ENCODE data around the gene EIF4E. TPM values are rescaled to one million over a fixed set of nuclear protein-coding genes. Genes with fewer than 3 reads are reported as not detected.
"Not testable (repeated sequence)": the region's sequence is repeated elsewhere in the genome, so short reads cannot be mapped to it uniquely, and the experiment has no call there.

The EIF4E gene
- total RNA-seq, 1 donor from 2014 or later, result 156 TPM

DNA sequence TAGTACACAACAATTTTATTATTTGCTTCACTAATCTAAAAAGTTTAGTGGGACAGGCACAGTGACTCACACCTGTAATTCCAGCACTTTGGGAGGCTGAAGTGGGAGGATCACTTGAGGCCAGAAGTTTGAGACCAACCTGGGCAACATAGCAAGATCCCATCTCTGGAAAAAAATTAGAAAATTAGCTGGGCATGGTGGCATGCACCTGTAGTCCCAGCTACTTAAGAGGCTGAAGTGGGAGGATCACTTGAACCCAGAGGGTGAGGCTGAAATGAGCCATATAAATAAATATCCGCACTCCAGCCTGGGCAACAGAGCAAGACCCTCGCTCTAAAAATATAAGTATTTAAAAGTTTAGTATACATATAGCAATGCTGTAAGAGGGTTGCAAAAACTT lies 42.6 kb downstream of the EIF4E start:
- not testable (repeated sequence) for H3K4me1 Mint-ChIP-seq

GRCh38 chr4:98880884-98881283 lies 48.0 kb downstream of the EIF4E start:
- H3K27me3 Mint-ChIP-seq; H3K27ac Mint-ChIP-seq; intact Hi-C loops (cut with micrococcal nuclease); H3K4me1 Mint-ChIP-seq; H3K9me3 Mint-ChIP-seq; DNase-seq; H3K4me3 Mint-ChIP-seq: not testable (repeated sequence)
- peaks cover 39% of the 10 kb centered on the region for H3K36me3 Mint-ChIP-seq (ENCODE audit: low read depth)

More for the DNA sequence above, 42.6 kb downstream of the EIF4E start:
- DNase-seq; H3K9me3 Mint-ChIP-seq; H3K27ac Mint-ChIP-seq; H3K27me3 Mint-ChIP-seq; intact Hi-C loops (cut with micrococcal nuclease); H3K4me3 Mint-ChIP-seq: not testable (repeated sequence)
- H3K36me3 Mint-ChIP-seq (ENCODE audit: low read depth), result peaks cover 54% of the 10 kb centered on the region

DNA sequence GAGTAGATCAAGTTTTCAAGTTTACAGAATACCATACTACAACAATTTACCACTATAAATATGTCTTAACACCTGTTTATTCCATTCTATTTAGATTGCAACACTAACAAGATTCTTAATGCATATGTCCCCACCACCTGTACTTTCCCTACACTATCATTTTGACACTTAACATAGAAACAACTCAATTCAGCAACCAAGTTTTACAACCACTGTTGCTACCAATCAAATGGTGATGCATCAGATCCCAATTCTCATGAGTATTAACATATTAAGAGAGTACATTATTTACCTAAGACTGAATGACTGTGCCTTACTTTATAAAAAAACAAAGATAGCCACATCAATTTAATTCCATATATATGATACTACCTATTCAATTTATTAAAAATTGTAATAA lies 49.4 kb downstream of the EIF4E start:
- Mint-ChIP-seq H3K36me3 (ENCODE audit: low read depth) (peaks cover 30% of the 10 kb centered on the region), H3K4me1 (peaks cover 4% of the 10 kb centered on the region), H3K27me3 (no peaks in the 10 kb centered on the region), H3K9me3 (no peaks in the 10 kb centered on the region), H3K4me3 (no peak overlapping the region), H3K27ac (no peak overlapping the region)
- intact Hi-C loops (cut with micrococcal nuclease), result no loop called here
- no peak for DNase-seq

GRCh38 chr4:98873059-98873458 lies 55.9 kb downstream of the EIF4E start:
- Mint-ChIP-seq H3K4me1 (peaks cover 8% of the 10 kb centered on the region), H3K27ac (no peak overlapping the region), H3K27me3 (no peaks in the 10 kb centered on the region), H3K9me3 (no peaks in the 10 kb centered on the region), H3K4me3 (no peak overlapping the region), H3K36me3 (ENCODE audit: low read depth) (peaks cover 19% of the 10 kb centered on the region)
- DNase-seq, result no peak
- intact Hi-C loops (cut with micrococcal nuclease), result no loop called here

DNA sequence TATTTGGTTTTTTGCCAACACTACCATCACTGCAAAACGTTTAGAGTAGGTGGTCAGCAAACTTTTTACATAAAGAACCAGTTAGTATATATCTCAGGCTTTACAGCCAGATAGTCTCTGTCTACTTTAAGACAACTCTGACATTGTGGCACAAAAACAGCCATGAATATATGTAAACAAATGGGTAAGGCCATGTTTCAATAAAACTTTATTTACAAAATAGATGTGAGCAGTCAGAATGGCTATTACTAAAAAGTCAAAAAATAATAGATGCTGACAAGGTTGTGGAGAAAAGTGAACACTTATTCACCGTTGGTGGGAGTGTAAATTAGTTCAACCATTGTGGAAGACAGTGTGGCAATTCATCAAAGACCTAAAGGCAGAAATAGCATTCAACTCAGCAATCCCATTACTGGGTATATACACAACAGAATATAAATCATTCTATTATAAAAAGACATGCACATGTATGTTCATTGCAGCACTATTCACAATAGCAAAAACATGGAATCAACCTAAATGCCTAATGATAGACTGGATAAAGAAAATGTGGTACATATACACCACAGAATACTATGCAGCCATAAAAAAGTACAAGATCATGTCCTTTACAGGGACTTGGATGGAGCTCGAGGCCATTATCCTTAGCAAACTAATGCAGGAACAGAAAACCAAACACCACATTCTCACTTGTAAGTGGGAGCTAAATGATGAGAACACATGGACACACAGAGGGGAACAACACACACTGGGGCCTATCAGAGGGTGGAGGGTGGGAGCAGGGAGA lies 56.6 kb downstream of the EIF4E start:
- peaks cover 14% of the 10 kb centered on the region for H3K36me3 Mint-ChIP-seq (ENCODE audit: low read depth)
- H3K4me1 Mint-ChIP-seq; H3K27me3 Mint-ChIP-seq; H3K27ac Mint-ChIP-seq; H3K4me3 Mint-ChIP-seq; DNase-seq; H3K9me3 Mint-ChIP-seq; intact Hi-C loops (cut with micrococcal nuclease): not testable (repeated sequence)

DNA sequence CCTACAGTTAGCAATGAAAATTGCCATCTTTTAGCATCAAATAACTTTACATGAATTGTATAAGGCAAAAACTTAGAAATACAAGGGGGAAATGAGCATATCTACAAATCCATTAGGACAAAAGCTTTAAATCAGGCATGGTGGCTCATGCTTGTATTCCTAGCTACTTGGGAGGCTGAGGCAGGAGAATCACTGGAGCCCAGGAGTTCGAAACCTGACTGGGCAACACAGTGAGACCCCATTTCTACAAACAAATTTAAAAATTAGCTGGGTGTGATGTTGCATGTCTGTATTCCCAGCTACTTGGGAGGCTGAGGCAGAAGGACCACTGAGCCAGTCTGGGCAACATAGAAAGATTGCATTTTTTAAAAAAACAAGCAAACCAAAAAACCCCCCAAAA lies 61.3 kb downstream of the EIF4E start:
- Mint-ChIP-seq H3K4me1 (peaks cover 3% of the 10 kb centered on the region), H3K36me3 (ENCODE audit: low read depth) (peaks cover 2% of the 10 kb centered on the region), H3K27me3 (no peaks in the 10 kb centered on the region), H3K4me3 (no peak overlapping the region), H3K27ac (no peak overlapping the region), H3K9me3 (no peaks in the 10 kb centered on the region)
- intact Hi-C loops (cut with micrococcal nuclease), result no loop called here
- no peak for DNase-seq

DNA sequence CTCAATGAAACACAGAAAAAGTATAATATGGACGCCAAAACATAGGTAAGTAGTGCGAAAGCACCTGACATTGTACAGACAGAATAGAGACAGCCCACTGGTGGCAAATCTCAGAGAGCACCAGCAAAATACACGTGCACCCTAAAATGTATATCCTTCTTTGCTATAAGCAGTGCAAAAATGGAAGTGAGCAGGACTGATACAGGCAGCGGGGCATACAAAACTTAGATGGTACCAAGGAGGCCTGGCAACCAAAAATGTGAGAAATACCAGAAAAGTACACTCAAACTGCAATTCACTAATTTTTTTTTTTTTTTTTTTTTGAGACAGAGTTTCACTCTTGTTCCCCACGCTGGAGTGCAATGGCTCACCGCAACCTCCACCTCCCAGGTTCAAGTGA lies 63.9 kb downstream of the EIF4E start:
- Mint-ChIP-seq H3K4me1 (peaks cover 2% of the 10 kb centered on the region), H3K9me3 (no peaks in the 10 kb centered on the region), H3K4me3 (no peak overlapping the region), H3K27me3 (no peaks in the 10 kb centered on the region), H3K36me3 (ENCODE audit: low read depth) (no peaks in the 10 kb centered on the region), H3K27ac (no peak overlapping the region)
- no peak for DNase-seq
- intact Hi-C loops (cut with micrococcal nuclease), result no loop called here

- intact Hi-C loops (cut with micrococcal nuclease), result no loop called here
Measured at GRCh38 chr4:98864560-98864959, 64.4 kb downstream of the EIF4E start.

DNA sequence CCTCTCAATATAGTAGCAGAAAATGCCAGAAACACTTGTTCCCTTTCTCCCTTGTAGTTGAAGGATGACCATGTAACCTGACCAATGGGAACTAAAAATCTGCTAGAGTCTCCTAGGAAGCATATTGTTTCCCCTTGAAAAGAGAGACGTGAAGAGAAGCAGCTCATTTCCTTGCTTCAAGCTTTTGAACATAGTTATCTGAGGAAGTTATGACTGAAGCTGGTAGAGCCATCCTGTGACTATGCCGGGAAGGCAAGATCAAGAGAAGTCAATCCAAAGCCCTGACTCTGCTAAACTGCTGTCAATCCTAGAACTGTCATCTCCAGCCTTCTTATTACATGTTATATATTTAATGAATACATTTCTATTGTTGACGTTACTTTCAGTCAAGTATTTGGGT lies 66.6 kb downstream of the EIF4E start:
- Mint-ChIP-seq H3K4me1 (peaks cover 2% of the 10 kb centered on the region), H3K36me3 (ENCODE audit: low read depth) (no peaks in the 10 kb centered on the region), H3K27me3 (no peaks in the 10 kb centered on the region), H3K9me3 (no peaks in the 10 kb centered on the region), H3K27ac (no peak overlapping the region), H3K4me3 (no peak overlapping the region)
- intact Hi-C loops (cut with micrococcal nuclease), result no loop called here
- DNase-seq, result no peak

More at GRCh38 chr4:98864560-98864959, 64.4 kb downstream of the EIF4E start:
- H3K4me1 Mint-ChIP-seq, result peaks cover 2% of the 10 kb centered on the region
- no peaks in the 10 kb centered on the region for H3K36me3 Mint-ChIP-seq (ENCODE audit: low read depth)
- H3K27me3 Mint-ChIP-seq, result no peaks in the 10 kb centered on the region
- no peaks in the 10 kb centered on the region for H3K9me3 Mint-ChIP-seq
- no peak overlapping the region for H3K27ac Mint-ChIP-seq
- no peak for DNase-seq
- no peak overlapping the region for H3K4me3 Mint-ChIP-seq

DNA sequence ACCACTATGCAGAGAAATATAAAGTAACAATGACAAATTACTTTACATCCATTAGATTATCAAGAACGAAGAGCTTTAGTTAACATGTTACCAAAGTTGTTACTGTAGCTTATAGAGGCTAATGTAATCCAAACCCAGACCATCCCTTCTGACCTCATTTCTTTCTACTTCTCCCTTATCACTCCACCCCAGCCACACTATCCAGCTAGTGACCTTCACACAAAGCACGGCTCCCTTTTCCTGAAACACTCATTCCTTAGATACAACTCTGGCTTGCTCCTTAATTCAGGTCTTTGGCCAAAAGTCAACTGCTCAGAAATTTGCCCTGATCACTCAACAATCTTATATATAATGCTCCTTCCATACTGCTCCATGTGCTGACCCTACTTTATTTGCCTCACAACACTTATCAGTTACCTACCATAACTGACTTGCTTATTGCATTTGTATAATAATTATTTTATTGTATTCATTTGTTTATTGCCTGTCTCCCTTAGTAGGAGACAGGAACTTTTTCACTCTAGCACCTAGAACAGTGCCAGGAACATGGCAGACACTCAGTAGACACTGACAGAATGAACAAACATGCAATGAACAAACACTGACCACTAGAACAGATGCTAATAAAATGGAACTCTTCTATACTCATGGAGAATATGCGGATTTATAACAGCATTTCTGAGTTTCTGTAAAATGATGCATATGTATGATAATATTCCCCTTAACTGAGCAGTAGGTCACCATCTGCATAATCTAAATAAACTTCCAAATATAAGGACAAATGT lies 67.6 kb downstream of the EIF4E start:
- no peak for DNase-seq
- intact Hi-C loops (cut with micrococcal nuclease), result no loop called here
- peaks cover 3% of the 10 kb centered on the region for H3K27me3 Mint-ChIP-seq
- H3K4me1 Mint-ChIP-seq, result peaks cover 2% of the 10 kb centered on the region
- no peak overlapping the region for H3K4me3 Mint-ChIP-seq
- no peaks in the 10 kb centered on the region for H3K9me3 Mint-ChIP-seq
- H3K27ac Mint-ChIP-seq, result no peak overlapping the region
- no peaks in the 10 kb centered on the region for H3K36me3 Mint-ChIP-seq (ENCODE audit: low read depth)

DNA sequence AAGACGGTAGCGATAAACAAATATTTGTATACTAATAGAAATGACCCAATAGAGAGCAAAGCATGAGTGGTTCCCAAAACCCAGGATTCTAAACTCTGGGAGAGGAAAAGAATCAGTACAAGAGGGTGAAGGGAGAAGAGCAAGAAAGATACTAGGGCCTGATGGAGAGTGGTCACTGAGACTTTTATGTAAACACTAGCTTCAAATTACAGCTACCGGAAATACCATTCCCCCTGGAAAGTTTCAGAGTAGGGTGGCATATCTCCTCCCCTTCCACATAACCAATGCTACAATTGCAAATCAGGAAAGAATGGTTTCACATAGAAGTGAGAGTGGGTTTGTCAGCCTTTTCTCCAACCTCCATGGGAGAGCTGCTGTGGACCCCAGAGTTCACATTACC lies 77.1 kb downstream of the EIF4E start:
- intact Hi-C loops (cut with micrococcal nuclease), result no loop called here
- H3K36me3 Mint-ChIP-seq (ENCODE audit: low read depth), result no peaks in the 10 kb centered on the region
- H3K27ac Mint-ChIP-seq, result no peak overlapping the region
- H3K4me3 Mint-ChIP-seq, result no peak overlapping the region
- no peaks in the 10 kb centered on the region for H3K4me1 Mint-ChIP-seq
- DNase-seq, result no peak
- H3K9me3 Mint-ChIP-seq, result peaks cover 6% of the 10 kb centered on the region
- peaks cover 27% of the 10 kb centered on the region for H3K27me3 Mint-ChIP-seq

- H3K4me3 Mint-ChIP-seq, result no peak overlapping the region
- H3K27me3 Mint-ChIP-seq, result peaks cover 24% of the 10 kb centered on the region
- intact Hi-C loops (cut with micrococcal nuclease), result no loop called here
- H3K9me3 Mint-ChIP-seq, result peaks cover 6% of the 10 kb centered on the region
- no peak for DNase-seq
- no peak overlapping the region for H3K27ac Mint-ChIP-seq
- H3K36me3 Mint-ChIP-seq (ENCODE audit: low read depth), result no peaks in the 10 kb centered on the region
- no peaks in the 10 kb centered on the region for H3K4me1 Mint-ChIP-seq
Measured at GRCh38 chr4:98850937-98851336, 78.0 kb downstream of the EIF4E start.

DNA sequence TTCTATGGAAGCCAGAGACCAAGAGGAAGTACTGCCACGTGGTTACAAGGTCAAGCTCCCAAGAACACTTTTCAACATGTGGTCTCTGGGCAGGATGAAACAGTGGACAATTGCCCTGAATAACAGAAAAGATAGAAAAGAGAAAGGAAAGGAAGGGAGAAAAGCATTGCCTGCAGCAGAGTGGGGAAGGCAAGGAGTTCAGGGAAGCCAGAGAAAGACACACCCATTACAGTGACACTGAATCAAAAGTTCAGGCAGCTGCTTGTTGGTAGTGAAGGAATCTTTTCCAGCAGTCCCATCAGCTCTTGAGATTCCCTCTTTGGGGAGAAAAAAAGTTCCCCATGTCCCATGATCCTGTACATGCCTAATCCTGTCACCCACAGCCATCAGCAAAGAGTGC lies 80.5 kb downstream of the EIF4E start:
- H3K9me3 Mint-ChIP-seq, result peaks cover 6% of the 10 kb centered on the region
- DNase-seq, result no peak
- intact Hi-C loops (cut with micrococcal nuclease), result no loop called here

GRCh38 chr4:98845960-98846359 lies 83.0 kb downstream of the EIF4E start:
- Mint-ChIP-seq H3K4me1 (no peaks in the 10 kb centered on the region), H3K27ac (no peak overlapping the region), H3K36me3 (ENCODE audit: low read depth) (no peaks in the 10 kb centered on the region), H3K27me3 (peaks cover under 1% of the 10 kb centered on the region), H3K9me3 (peaks cover 21% of the 10 kb centered on the region), H3K4me3 (no peak overlapping the region)
- DNase-seq, result no peak
- intact Hi-C loops (cut with micrococcal nuclease), result no loop called here

More for the DNA sequence above, 80.5 kb downstream of the EIF4E start:
- Mint-ChIP-seq H3K4me3 (no peak overlapping the region), H3K4me1 (no peaks in the 10 kb centered on the region), H3K27ac (no peak overlapping the region), H3K27me3 (peaks cover 13% of the 10 kb centered on the region), H3K36me3 (ENCODE audit: low read depth) (no peaks in the 10 kb centered on the region)

Data from activated CD4-positive, alpha-beta T cell treated with anti-CD3 and anti-CD28 coated beads, Interleukin-2, amount 10 ng/mL, durations not matched to agents 24 days and 14 days (primary cell).